PFSK-1 (cell line): ENCODE measurements around the gene ESPN.

Experiments used
- FOXP2 ChIP-seq: optimal IDR thresholded peaks from 2 replicates; pipeline ENCODE3; 2011; ENCODE audit warnings: borderline replicate concordance, control low read depth, inconsistent platforms; ENCODE audit not compliant: insufficient read depth; ENCODE audit errors: extremely low read length, extremely low read depth
- POLR2AphosphoS5 ChIP-seq: IDR thresholded peaks from 2 replicates; pipeline ENCODE4 v1.6.1; 2012; ENCODE audit warnings: low read depth, mild to moderate bottlenecking, control low read depth, low read length, moderate library complexity
- REST ChIP-seq, 2 experiments: IDR thresholded peaks; 2 replicates each; pipeline versions ENCODE4 v1.6.1 to v1.8.0; 2011 to 2012; ENCODE audit warnings: low read depth in 2 of 2, low read length in 2 of 2, control low read depth in 1 of 2, inconsistent platforms in 1 of 2, mild to moderate bottlenecking in 1 of 2, moderate library complexity in 1 of 2; ENCODE audit not compliant: insufficient read depth in 1 of 2
- SIN3A ChIP-seq: IDR thresholded peaks from 2 replicates; pipeline ENCODE4 v1.6.1; 2012; ENCODE audit warnings: mild to moderate bottlenecking, low read length, moderate library complexity, borderline replicate concordance; ENCODE audit not compliant: insufficient read depth
- TAF1 ChIP-seq: IDR thresholded peaks from 2 replicates; pipeline ENCODE4 v1.6.1; 2012; ENCODE audit warnings: low read length, control low read depth, borderline replicate concordance; ENCODE audit not compliant: insufficient read depth

- no peak for TF ChIP-seq REST (IDR thresholded peaks at IDR 0.05; ENCODE audit: insufficient read depth in 1 of 2, low read depth in 2 of 2, low read length in 2 of 2)
- no peak for TF ChIP-seq SIN3A
- no peak for TF ChIP-seq POLR2AphosphoS5
- TF ChIP-seq TAF1, result no peak
- no peak for TF ChIP-seq FOXP2
Observed at GRCh38 chr1:6447818-6448748, 23.5 kb downstream of the ESPN start.
